DND-41 (cell line): ENCODE data around the gene UCK2.
A peak's percentile ranks its signal among the peaks of the same experiment; 100 is the strongest.

Source experiments
- ATAC-seq: fragments of 200-7000 bp; cut with Tn5 transposase; 3 replicates; pipeline ENCODE4 v1.9.1; 2021; ENCODE audit warnings: low read depth; ENCODE audit not compliant: insufficient read depth
- DNase-seq: peaks from one replicate; pipeline ENCODE4 v3.0.0-alpha.2; 2020
- H2AFZ ChIP-seq: 2 replicates; pipeline ENCODE4 v1.6.0; 2012; ENCODE audit warnings: low read depth, low read length
- H3K27ac ChIP-seq: 2 replicates; pipeline ENCODE4 v1.5.1; 2012; ENCODE audit warnings: low read length, inconsistent platforms
- H3K27me3 ChIP-seq: fragments of 200-600 bp; sonication (generic); 2 replicates; pipeline ENCODE4 v1.6.0; 2012; ENCODE audit warnings: low read length, mild to moderate bottlenecking, inconsistent platforms; ENCODE audit not compliant: insufficient read depth, poor library complexity
- H3K36me3 ChIP-seq: 2 replicates; pipeline ENCODE4 v1.5.1; 2012; ENCODE audit warnings: low read length, inconsistent platforms; ENCODE audit not compliant: insufficient read depth
- H3K4me1 ChIP-seq: 2 replicates; pipeline ENCODE4 v1.5.1; 2012; ENCODE audit warnings: mild to moderate bottlenecking, low read length; ENCODE audit not compliant: insufficient read depth
- H3K4me2 ChIP-seq: 2 replicates; pipeline ENCODE4 v1.6.0; 2012; ENCODE audit warnings: mild to moderate bottlenecking, moderate library complexity, low read length, inconsistent platforms; ENCODE audit not compliant: insufficient read depth
- H3K4me3 ChIP-seq, 2 experiments: fragments of 200-600 bp in 1 of 2; shearing (Covaris generic) in 1 of 2; 2 replicates each; pipeline ENCODE4 v1.5.1; 2012 to 2016; ENCODE audit warnings: inconsistent platforms in 2 of 2, low read length in 2 of 2, mild to moderate bottlenecking in 2 of 2, low read depth in 1 of 2, moderate library complexity in 1 of 2
- H3K79me2 ChIP-seq: 2 replicates; pipeline ENCODE4 v1.6.0; 2012; ENCODE audit warnings: low read length, inconsistent platforms; ENCODE audit not compliant: insufficient read depth
- H3K9ac ChIP-seq: 2 replicates; pipeline ENCODE4 v1.6.0; 2012; ENCODE audit warnings: low read depth, mild to moderate bottlenecking, inconsistent platforms, low read length, moderate library complexity
- H3K9me3 ChIP-seq: 2 replicates; pipeline ENCODE4 v1.5.1; 2012; ENCODE audit warnings: low read length, moderate library complexity, mild to moderate bottlenecking, inconsistent platforms; ENCODE audit not compliant: insufficient read depth, severe bottlenecking
- H4K20me1 ChIP-seq: 2 replicates; pipeline ENCODE4 v1.6.0; 2012; ENCODE audit warnings: low read length; ENCODE audit not compliant: insufficient read depth
- EZH2 ChIP-seq: IDR thresholded peaks from 3 replicates; pipeline ENCODE4 v1.6.1; 2012; ENCODE audit warnings: borderline replicate concordance, low read depth, mild to moderate bottlenecking, moderate library complexity, low read length, inconsistent platforms; ENCODE audit not compliant: severe bottlenecking
- TF ChIP-seq, protein P1 (sequence below): IDR thresholded peaks from 2 replicates; pipeline ENCODE4 v1.5.1; 2012; ENCODE audit warnings: borderline replicate concordance, low read length, moderate library complexity, mild to moderate bottlenecking; ENCODE audit not compliant: poor library complexity, severe bottlenecking; ENCODE audit errors: extremely low read depth

UCK2 gene

GRCh38 chr1:165903672-165904071 lies 76.3 kb downstream of the UCK2 start:
- no peaks in the 10 kb centered on the region for H3K4me1 ChIP-seq
- no peak overlapping the region for H3K9ac ChIP-seq
- H2AFZ ChIP-seq: no peak overlapping the region
- no peak overlapping the region for H3K4me3 ChIP-seq
- H3K27ac ChIP-seq: peak overlapping the region; percentile 45
- H3K27me3 ChIP-seq: no peaks in the 10 kb centered on the region
- no peak for TF ChIP-seq EZH2
- TF ChIP-seq, protein P1, sequence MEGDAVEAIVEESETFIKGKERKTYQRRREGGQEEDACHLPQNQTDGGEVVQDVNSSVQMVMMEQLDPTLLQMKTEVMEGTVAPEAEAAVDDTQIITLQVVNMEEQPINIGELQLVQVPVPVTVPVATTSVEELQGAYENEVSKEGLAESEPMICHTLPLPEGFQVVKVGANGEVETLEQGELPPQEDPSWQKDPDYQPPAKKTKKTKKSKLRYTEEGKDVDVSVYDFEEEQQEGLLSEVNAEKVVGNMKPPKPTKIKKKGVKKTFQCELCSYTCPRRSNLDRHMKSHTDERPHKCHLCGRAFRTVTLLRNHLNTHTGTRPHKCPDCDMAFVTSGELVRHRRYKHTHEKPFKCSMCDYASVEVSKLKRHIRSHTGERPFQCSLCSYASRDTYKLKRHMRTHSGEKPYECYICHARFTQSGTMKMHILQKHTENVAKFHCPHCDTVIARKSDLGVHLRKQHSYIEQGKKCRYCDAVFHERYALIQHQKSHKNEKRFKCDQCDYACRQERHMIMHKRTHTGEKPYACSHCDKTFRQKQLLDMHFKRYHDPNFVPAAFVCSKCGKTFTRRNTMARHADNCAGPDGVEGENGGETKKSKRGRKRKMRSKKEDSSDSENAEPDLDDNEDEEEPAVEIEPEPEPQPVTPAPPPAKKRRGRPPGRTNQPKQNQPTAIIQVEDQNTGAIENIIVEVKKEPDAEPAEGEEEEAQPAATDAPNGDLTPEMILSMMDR: no peak
- no peak overlapping the region for H3K4me2 ChIP-seq
- no peak for ATAC-seq
- H3K79me2 ChIP-seq: peaks cover 62% of the 10 kb centered on the region
- peaks cover 49% of the 10 kb centered on the region for H4K20me1 ChIP-seq
- H3K36me3 ChIP-seq: peaks cover 92% of the 10 kb centered on the region
- no peak for DNase-seq
- no peaks in the 10 kb centered on the region for H3K9me3 ChIP-seq

DNA sequence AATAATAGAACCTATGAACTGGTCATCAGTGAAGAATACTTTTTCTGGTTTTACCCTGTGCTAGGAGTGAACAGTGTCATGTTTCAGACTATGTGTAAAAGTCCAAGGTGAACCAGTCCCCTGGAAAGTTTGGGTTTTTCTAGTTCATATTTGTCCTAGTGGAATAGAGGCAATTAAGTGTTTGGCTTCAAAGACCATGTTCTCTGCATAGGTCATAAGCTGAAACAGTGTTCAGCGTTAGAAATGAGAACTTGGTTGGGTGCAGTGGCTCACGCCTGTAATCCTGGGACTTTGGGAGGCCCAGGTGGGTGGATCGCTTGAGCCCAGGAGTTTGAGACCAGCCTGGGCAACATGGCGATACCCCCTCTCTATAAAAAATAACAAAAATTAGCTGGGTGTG lies 77.5 kb downstream of the UCK2 start:
- DNase-seq: no peak
- no peaks in the 10 kb centered on the region for H3K4me1 ChIP-seq
- peaks cover 49% of the 10 kb centered on the region for H3K79me2 ChIP-seq
- TF ChIP-seq, protein P1: no peak
- TF ChIP-seq EZH2: no peak
- no peak overlapping the region for H3K27ac ChIP-seq
- H2AFZ ChIP-seq: no peak overlapping the region
- ATAC-seq: no peak
- H3K4me3 ChIP-seq: no peak overlapping the region
- H3K9ac ChIP-seq: no peak overlapping the region
- peaks cover 41% of the 10 kb centered on the region for H4K20me1 ChIP-seq
- H3K9me3 ChIP-seq: no peaks in the 10 kb centered on the region
- H3K27me3 ChIP-seq: no peaks in the 10 kb centered on the region
- H3K4me2 ChIP-seq: no peak overlapping the region
- H3K36me3 ChIP-seq: peaks cover 92% of the 10 kb centered on the region

GRCh38 chr1:165905853-165906252 lies 78.4 kb downstream of the UCK2 start:
- peaks cover 40% of the 10 kb centered on the region for H3K79me2 ChIP-seq
- H3K9me3 ChIP-seq: no peaks in the 10 kb centered on the region
- no peaks in the 10 kb centered on the region for H3K27me3 ChIP-seq
- peak; percentile 66 for ATAC-seq
- no peak overlapping the region for H3K4me3 ChIP-seq
- H3K27ac ChIP-seq: 0 out of 2 replicates have a peak overlapping the region, but pooled peaks have one; percentile 30
- DNase-seq: no peak
- H3K9ac ChIP-seq: no peak overlapping the region
- H3K4me2 ChIP-seq: no peak overlapping the region
- H3K4me1 ChIP-seq: no peaks in the 10 kb centered on the region
- H4K20me1 ChIP-seq: peaks cover 35% of the 10 kb centered on the region
- H2AFZ ChIP-seq: no peak overlapping the region
- H3K36me3 ChIP-seq: peaks cover 92% of the 10 kb centered on the region
- TF ChIP-seq, protein P1: no peak
- TF ChIP-seq EZH2: no peak
